BLaER1 treated with 17β-estradiol and CSF1 and Interleukin-3, amounts not matched to agents 10 nM and 100 nM (cell line): ENCODE data around the gene CTAGE8.
"Not testable (repeated sequence)": the region's sequence is repeated elsewhere in the genome, so short reads cannot be mapped to it uniquely, and the experiment has no call there.

Source experiments
- H3K27ac ChIP-seq, 11 experiments: shearing (Covaris generic); formaldehyde crosslinking; 2 replicates each; pipeline ENCODE4 v1.8.1; 2022
- H3K27me3 ChIP-seq, 11 experiments: shearing (Covaris generic); formaldehyde crosslinking; 2 replicates each; pipeline ENCODE4 v1.8.1; 2022
- H3K36me3 ChIP-seq, 11 experiments: shearing (Covaris generic); formaldehyde crosslinking; 2 replicates each; pipeline ENCODE4 v1.8.1; 2022
- H3K4me1 ChIP-seq, 10 experiments: shearing (Covaris generic); formaldehyde crosslinking; 2 replicates each; pipeline ENCODE4 v1.8.1; 2022
- H3K4me2 ChIP-seq, 11 experiments: shearing (Covaris generic); formaldehyde crosslinking; 2 replicates each; pipeline ENCODE4 v1.8.1; 2022
- H3K4me3 ChIP-seq, 10 experiments: shearing (Covaris generic); formaldehyde crosslinking; 2 replicates each; pipeline ENCODE4 v1.8.1; 2022
- H3K9ac ChIP-seq, 11 experiments: shearing (Covaris generic); formaldehyde crosslinking; 2 replicates each; pipeline ENCODE4 v1.8.1; 2022
- H3K9me3 ChIP-seq, 11 experiments: shearing (Covaris generic); formaldehyde crosslinking; replicated peaks in 1 of 11; 2 replicates each; pipeline ENCODE4 v1.8.1; 2022
- H4K20me1 ChIP-seq, 11 experiments: shearing (Covaris generic); formaldehyde crosslinking; 2 replicates each; pipeline ENCODE4 v1.8.1; 2022

Gene CTAGE8

DNA sequence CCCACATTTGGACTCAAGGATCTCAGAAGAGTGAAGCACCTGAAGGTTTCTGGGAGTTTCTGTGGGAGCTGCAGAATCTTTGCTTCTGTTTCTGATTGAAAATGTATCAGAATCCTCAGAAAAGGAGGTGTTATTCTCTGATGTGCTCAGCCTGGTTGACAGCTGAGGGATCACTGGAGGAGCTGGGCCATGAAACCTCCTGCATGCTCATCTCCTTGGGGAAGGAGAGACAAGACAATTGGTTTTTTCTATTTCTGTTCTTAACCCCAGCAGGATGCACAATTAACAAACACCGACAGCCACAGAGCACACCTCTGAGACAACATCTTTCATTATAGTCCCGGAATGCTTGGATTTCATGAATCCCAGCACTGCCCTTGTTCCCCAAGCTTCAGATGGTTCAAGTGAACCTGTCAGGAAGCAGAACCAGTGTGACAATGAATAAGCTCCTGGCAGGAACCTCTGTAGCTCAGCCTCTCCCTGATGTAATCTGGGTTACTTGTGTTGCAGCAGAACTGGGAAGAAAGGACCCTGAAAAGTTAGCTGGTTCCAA lies 30.5 kb downstream of the CTAGE8 start:
- H3K4me3 ChIP-seq, H3K4me1 ChIP-seq, H3K36me3 ChIP-seq, H3K27me3 ChIP-seq, H4K20me1 ChIP-seq, H3K27ac ChIP-seq, H3K9me3 ChIP-seq, H3K9ac ChIP-seq, H3K4me2 ChIP-seq: not testable (repeated sequence)

DNA sequence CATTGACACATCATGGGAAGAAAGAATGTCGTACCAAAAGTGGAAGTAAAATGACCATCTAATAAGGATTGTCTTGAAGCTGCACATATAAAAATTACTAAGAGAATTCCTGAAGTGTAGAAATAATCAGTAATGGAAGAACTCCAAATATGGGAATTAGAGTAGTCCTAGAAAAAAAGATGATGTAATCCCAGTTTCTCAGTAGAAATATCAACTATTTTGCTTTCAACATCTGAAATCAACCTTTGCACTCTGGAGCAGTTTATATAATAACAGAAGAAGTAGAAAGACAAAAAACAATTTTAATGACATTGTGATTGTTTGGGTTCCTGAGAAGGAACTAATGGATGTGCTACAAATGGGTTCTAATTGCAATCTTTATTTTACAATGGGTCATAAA lies 36.0 kb downstream of the CTAGE8 start:
- not testable (repeated sequence) for H3K4me3 ChIP-seq, H3K4me2 ChIP-seq, H3K9me3 ChIP-seq, H3K36me3 ChIP-seq, H3K27ac ChIP-seq, H4K20me1 ChIP-seq, H3K27me3 ChIP-seq, H3K4me1 ChIP-seq, H3K9ac ChIP-seq

DNA sequence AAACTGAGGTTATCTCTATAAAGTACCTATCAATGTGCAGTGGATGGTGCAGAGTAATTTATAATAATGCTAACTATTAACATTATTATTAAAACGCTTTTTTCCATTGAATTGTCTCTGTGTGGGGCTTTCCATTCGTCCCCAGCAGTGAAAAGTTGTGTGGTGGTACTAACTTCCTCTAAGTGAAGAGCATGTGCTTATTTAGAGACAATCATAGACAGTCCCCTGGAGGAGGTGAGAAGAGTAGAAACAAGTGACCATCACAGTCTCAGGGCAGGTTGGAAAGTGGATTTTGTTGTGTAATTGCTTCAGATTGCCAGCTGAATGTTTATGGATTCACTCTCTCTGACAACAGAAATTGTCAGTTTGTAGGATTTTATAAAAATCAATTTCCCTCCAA lies 38.1 kb downstream of the CTAGE8 start:
- not testable (repeated sequence) for H4K20me1 ChIP-seq, H3K4me3 ChIP-seq, H3K27ac ChIP-seq, H3K27me3 ChIP-seq, H3K4me2 ChIP-seq, H3K36me3 ChIP-seq, H3K9me3 ChIP-seq, H3K4me1 ChIP-seq, H3K9ac ChIP-seq

DNA sequence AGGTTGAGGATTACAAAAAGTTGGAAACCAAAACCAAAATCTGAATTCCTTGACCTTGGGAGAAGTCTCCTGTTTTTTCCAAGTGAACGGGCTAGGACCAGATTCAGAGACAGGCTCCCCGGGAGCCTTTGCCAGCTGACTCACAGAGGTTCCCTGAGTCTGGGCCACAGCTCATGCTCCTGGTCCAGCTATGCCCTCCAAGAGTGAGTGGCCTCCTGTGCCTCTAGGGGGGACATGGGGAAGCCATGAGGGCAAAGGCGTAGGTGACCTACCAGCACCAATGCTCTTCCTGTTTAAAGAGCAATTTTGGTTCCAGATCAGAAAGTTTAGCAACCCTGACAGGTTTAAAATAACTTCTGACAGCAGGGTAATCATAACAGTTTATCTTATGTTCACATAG lies 40.3 kb downstream of the CTAGE8 start:
- not testable (repeated sequence) for H3K9ac ChIP-seq, H4K20me1 ChIP-seq, H3K36me3 ChIP-seq, H3K27me3 ChIP-seq, H3K9me3 ChIP-seq, H3K4me3 ChIP-seq, H3K4me2 ChIP-seq, H3K4me1 ChIP-seq, H3K27ac ChIP-seq

DNA sequence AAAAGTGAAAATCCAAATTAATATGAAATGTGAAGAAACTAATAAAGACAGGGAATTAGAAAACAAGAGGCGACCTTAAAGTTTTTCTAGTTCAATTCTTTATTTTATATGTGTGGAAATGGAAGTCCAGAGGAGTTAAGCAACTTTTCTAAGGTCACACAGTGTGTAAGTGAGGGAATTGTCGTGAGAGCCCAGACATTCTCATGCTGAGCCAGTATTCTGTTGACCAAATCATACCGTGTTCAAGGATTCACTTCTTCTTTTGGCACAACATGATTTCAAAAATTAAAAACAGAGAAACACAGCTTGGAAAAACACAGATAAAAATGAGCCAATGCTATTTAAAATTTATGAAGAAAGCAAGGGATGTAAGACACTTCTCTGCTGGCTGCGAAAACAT lies 42.2 kb downstream of the CTAGE8 start:
- not testable (repeated sequence) for H3K4me2 ChIP-seq, H3K27me3 ChIP-seq, H3K4me3 ChIP-seq, H3K9me3 ChIP-seq, H3K27ac ChIP-seq, H4K20me1 ChIP-seq, H3K36me3 ChIP-seq, H3K4me1 ChIP-seq, H3K9ac ChIP-seq

DNA sequence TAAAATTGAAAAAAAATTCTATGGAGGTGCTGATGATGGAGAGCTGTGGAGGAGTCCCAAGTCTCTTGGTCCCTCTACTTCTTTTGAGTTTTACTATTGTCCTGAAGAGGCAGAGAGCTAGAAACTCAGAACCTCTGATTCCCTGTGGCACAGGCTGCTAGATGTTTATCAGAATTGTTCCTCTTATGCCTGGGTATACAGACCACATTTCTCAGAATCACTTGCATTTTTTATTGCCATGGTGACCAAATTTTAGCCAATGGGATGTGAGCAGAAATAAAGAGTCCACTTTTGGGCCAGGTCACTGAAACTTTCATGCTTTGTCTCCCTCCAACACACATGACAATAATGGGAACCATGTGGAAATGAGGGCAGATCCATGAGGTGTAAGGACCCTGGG lies 45.4 kb downstream of the CTAGE8 start:
- not testable (repeated sequence) for H4K20me1 ChIP-seq, H3K27ac ChIP-seq, H3K9me3 ChIP-seq, H3K4me1 ChIP-seq, H3K27me3 ChIP-seq, H3K4me3 ChIP-seq, H3K36me3 ChIP-seq, H3K4me2 ChIP-seq, H3K9ac ChIP-seq

DNA sequence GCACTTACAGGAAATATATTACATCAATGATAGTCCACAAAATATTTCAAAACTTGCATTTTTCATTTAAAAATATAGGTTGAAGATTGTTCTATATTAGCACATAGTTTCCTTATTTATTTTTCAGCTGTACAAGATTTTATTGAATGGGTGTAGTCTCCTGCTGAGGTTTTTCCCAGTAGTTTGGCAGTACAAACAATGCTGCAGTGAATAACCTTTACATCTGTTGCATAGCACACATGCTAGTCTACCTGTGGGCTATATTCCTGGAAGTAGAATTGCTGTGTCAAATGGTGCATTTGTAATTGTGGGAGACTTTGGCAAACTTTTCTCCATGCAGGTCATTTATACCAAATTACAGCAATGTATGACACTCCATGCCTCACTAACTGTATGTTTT lies 48.6 kb downstream of the CTAGE8 start:
- not testable (repeated sequence) for H3K4me3 ChIP-seq, H3K4me2 ChIP-seq, H3K27ac ChIP-seq, H3K36me3 ChIP-seq, H4K20me1 ChIP-seq, H3K9me3 ChIP-seq, H3K4me1 ChIP-seq, H3K27me3 ChIP-seq, H3K9ac ChIP-seq

DNA sequence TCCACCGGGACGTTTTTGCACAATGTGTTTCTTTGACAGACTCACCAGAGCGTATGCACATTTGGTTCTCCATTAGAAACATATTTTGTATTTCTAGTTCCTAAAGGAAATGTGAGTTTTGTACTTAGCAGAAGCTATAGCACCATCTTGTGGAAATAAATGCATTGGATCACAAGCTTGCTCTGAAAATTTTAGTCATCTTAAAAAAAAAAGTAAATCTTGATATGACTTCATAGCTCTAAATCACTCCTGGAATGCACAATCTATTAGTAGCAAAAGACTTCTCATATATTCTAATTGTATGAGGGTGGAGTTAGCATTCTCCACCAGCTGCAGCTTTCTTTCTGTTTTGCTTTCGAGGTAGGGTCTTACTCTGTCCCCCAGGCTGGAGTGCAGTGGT lies 49.9 kb downstream of the CTAGE8 start:
- H3K27me3 ChIP-seq, H3K27ac ChIP-seq, H3K36me3 ChIP-seq, H3K4me3 ChIP-seq, H3K9me3 ChIP-seq, H3K4me1 ChIP-seq, H4K20me1 ChIP-seq, H3K4me2 ChIP-seq, H3K9ac ChIP-seq: not testable (repeated sequence)

DNA sequence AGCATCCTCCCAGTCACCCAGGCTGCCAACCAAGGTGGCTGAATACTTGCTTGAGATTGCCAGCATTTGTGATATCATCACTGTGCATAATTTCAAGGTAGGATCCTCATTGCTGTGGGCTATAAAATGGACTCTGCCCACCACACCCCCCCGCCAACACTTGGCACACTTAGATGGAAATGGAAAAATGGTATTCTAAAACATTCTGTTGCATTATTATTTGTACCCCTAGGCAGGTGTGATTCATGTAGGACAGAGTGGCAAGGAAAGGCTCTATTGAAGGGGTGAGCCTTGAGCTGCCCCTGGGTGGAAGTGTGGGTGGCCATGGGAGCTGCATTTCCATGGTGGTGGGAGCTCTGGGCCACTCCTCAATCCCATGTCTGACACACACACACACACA lies 50.5 kb downstream of the CTAGE8 start:
- H3K9me3 ChIP-seq, H3K27ac ChIP-seq, H3K4me3 ChIP-seq, H3K9ac ChIP-seq, H3K27me3 ChIP-seq, H3K4me1 ChIP-seq, H3K36me3 ChIP-seq, H4K20me1 ChIP-seq, H3K4me2 ChIP-seq: not testable (repeated sequence)

DNA sequence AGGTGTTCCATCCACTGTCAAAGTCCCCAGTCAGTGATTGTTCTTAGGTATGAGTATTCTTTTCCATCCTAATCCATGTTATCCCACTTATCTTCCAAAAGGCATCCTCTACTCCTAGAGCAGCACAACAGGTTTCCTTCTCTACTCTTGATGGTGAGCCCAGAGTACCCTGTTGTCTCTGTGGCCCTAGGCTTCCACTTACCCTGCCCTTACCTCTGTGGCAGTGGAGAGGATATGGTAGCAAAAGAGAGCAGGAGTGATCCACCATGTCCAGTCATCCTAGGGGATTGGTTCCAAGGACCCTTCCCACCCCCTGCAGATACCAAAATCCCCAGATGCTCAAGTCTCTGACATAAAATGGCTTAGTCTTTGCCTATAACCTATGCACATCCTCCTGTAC lies 51.9 kb downstream of the CTAGE8 start:
- not testable (repeated sequence) for H3K4me2 ChIP-seq, H3K9ac ChIP-seq, H3K27ac ChIP-seq, H4K20me1 ChIP-seq, H3K27me3 ChIP-seq, H3K4me3 ChIP-seq, H3K4me1 ChIP-seq, H3K36me3 ChIP-seq, H3K9me3 ChIP-seq
